Fibroblast of lung (primary cell): Measurements from ENCODE around the gene PLAAT2. TPM values are rescaled to one million over a fixed set of nuclear protein-coding genes. Genes with fewer than 3 reads are reported as not detected.
"Not testable (repeated sequence)": the region's sequence is repeated elsewhere in the genome, so short reads cannot be mapped to it uniquely, and the experiment has no call there.

ENCODE experiments used
- DNase-seq, 2 donors: peaks; one replicate each; pipeline versions ENCODE4 v3.0.0 to v3.0.0-alpha.2; 2010; ENCODE audit warnings: low read depth in 2 of 2
- H2AFZ ChIP-seq: 2 replicates; pipeline ENCODE4 v1.5.1; 2012; ENCODE audit warnings: low read length, control low read depth, inconsistent platforms
- H3K27ac ChIP-seq: 2 replicates; pipeline ENCODE4 v1.5.1; 2011; ENCODE audit warnings: low read length, control low read depth; ENCODE audit not compliant: insufficient read depth
- H3K27me3 ChIP-seq: 2 replicates; pipeline ENCODE4 v1.5.1; 2011; ENCODE audit warnings: mild to moderate bottlenecking, low read length; ENCODE audit not compliant: control insufficient read depth, insufficient read depth
- H3K36me3 ChIP-seq: 2 replicates; pipeline ENCODE4 v1.5.1; 2011; ENCODE audit warnings: low read length; ENCODE audit not compliant: control insufficient read depth, insufficient read depth
- H3K4me1 ChIP-seq: 2 replicates; pipeline ENCODE4 v1.5.1; 2011; ENCODE audit warnings: low read length; ENCODE audit not compliant: control insufficient read depth, insufficient read depth; ENCODE audit errors: extremely low read depth
- H3K4me2 ChIP-seq: 2 replicates; pipeline ENCODE4 v1.5.1; 2011; ENCODE audit warnings: low read length, control low read depth; ENCODE audit not compliant: insufficient read depth; ENCODE audit errors: extremely low read depth
- H3K4me3 ChIP-seq, 4 experiments: fragments of 200-600 bp in 1 of 4; sonication (generic) in 1 of 4; replicated peaks in 1 of 4; 2 replicates each; pipeline ENCODE4 v1.5.1; 2011 to 2016; ENCODE audit warnings: low read length in 4 of 4, low read depth in 3 of 4, mild to moderate bottlenecking in 3 of 4, control low read depth in 2 of 4, inconsistent platforms in 1 of 4, mixed read lengths in 1 of 4; ENCODE audit not compliant: insufficient read depth in 1 of 4; ENCODE audit errors: control extremely low read depth in 1 of 4
- H3K79me2 ChIP-seq: 2 replicates; pipeline ENCODE4 v1.5.1; 2012; ENCODE audit warnings: mild to moderate bottlenecking, low read length, inconsistent platforms; ENCODE audit not compliant: control insufficient read depth, insufficient read depth
- H3K9ac ChIP-seq: 2 replicates; pipeline ENCODE4 v1.5.1; 2011; ENCODE audit warnings: mild to moderate bottlenecking, low read length, control low read depth; ENCODE audit not compliant: insufficient read depth
- H3K9me3 ChIP-seq: 2 replicates; pipeline ENCODE4 v1.5.1; 2012; ENCODE audit warnings: low read depth, low read length; ENCODE audit not compliant: control insufficient read depth, insufficient read depth
- H4K20me1 ChIP-seq: 2 replicates; pipeline ENCODE4 v1.5.1; 2011; ENCODE audit warnings: low read length; ENCODE audit not compliant: control insufficient read depth, insufficient read depth; ENCODE audit errors: extremely low read depth
- CTCF ChIP-seq, 2 donors: IDR thresholded peaks in 1 of 2; conservative IDR thresholded peaks in 1 of 2; 1 replicate in 1 of 2; 2 replicates in 1 of 2; pipeline ENCODE4 v1.5.1; 2011 to 2012; ENCODE audit warnings: low read length in 2 of 2, control low read depth in 1 of 2, inconsistent platforms in 1 of 2, low read depth in 1 of 2, mild to moderate bottlenecking in 1 of 2
- EZH2 ChIP-seq: IDR thresholded peaks from 2 replicates; pipeline ENCODE4 v1.5.1; 2012; ENCODE audit warnings: low read length, control low read depth, mild to moderate bottlenecking; ENCODE audit errors: missing control alignments
- polyA plus RNA-seq, 2 donors: library from polyadenylated mRNA; depleted of rRNA in 1 of 2; stranded (reverse) in 1 of 2; unstranded in 1 of 2; fragments of >200 nt; gene quantifications; 2 replicates each; pipeline ENCODE4 v1.2.1, GENCODE V29; 2011 to 2012; ENCODE audit warnings: missing spikeins in 1 of 2
- total RNA-seq: library from RNA; depleted of rRNA; stranded (reverse); fragments of >200 nt; gene quantifications from 2 replicates; pipeline ENCODE4 v1.2.1, GENCODE V29; 2014

The PLAAT2 gene
- total and polyA plus RNA-seq, 2 donors (not counting 1 experiment from before 2014, with no cell fraction given), result not detected

- no peaks in the 10 kb centered on the region for H3K4me1 ChIP-seq
- H3K36me3 ChIP-seq, result no peaks in the 10 kb centered on the region
- H3K79me2 ChIP-seq, result no peaks in the 10 kb centered on the region
- H4K20me1 ChIP-seq, result no peaks in the 10 kb centered on the region
- H3K27me3 ChIP-seq, result no peaks in the 10 kb centered on the region
- no peak overlapping the region for H3K27ac ChIP-seq
- H3K4me2 ChIP-seq, result no peak overlapping the region
- H3K4me3 ChIP-seq, result no peak overlapping the region
- H3K9me3 ChIP-seq, result no peaks in the 10 kb centered on the region
- peak in 1 of 2 donors; percentile 91 for DNase-seq
- no peak overlapping the region for H2AFZ ChIP-seq
- H3K9ac ChIP-seq, result no peak overlapping the region
- TF ChIP-seq EZH2 (no peak), CTCF (conservative IDR thresholded peaks at IDR 0.05 in 1 of 2, IDR thresholded peaks at IDR 0.05 in 1 of 2; ENCODE audit: low read depth in 1 of 2, low read length in 2 of 2) (no peak)
Observed at GRCh38 chr11:63608353-63609345, 45.5 kb upstream of the PLAAT2 start.

GRCh38 chr11:63603180-63603518 lies 40.0 kb upstream of the PLAAT2 start:
- DNase-seq, result peak in 1 of 2 donors; percentile 52

GRCh38 chr11:63602290-63603179 lies 39.4 kb upstream of the PLAAT2 start:
- not testable (repeated sequence) for H3K4me2 ChIP-seq, H4K20me1 ChIP-seq, H2AFZ ChIP-seq, H3K36me3 ChIP-seq, H3K27ac ChIP-seq, H3K4me3 ChIP-seq, H3K9me3 ChIP-seq, H3K27me3 ChIP-seq, H3K79me2 ChIP-seq, H3K9ac ChIP-seq, H3K4me1 ChIP-seq
- DNase-seq, result peak; percentile 47 to 84

More at GRCh38 chr11:63603180-63603518, 40.0 kb upstream of the PLAAT2 start:
- no peak overlapping the region for H2AFZ ChIP-seq
- no peak overlapping the region for H3K9ac ChIP-seq
- no peak overlapping the region for H3K27ac ChIP-seq
- H3K27me3 ChIP-seq, result no peaks in the 10 kb centered on the region
- H3K4me1 ChIP-seq, result no peaks in the 10 kb centered on the region
- H3K4me2 ChIP-seq, result no peak overlapping the region
- no peaks in the 10 kb centered on the region for H3K79me2 ChIP-seq
- no peaks in the 10 kb centered on the region for H3K36me3 ChIP-seq
- no peaks in the 10 kb centered on the region for H4K20me1 ChIP-seq
- H3K9me3 ChIP-seq, result no peaks in the 10 kb centered on the region
- no peak overlapping the region for H3K4me3 ChIP-seq
- TF ChIP-seq EZH2, result no peak
- no peak for TF ChIP-seq CTCF (conservative IDR thresholded peaks at IDR 0.05 in 1 of 2, IDR thresholded peaks at IDR 0.05 in 1 of 2; ENCODE audit: low read depth in 1 of 2, low read length in 2 of 2)
